COLO668 (cell line): ENCODE data around the gene TCEA2.
A peak's percentile ranks its signal among the peaks of the same experiment; 100 is the strongest.

Experiments
- DNase-seq: peaks from one replicate; lab custom pipeline; 2025; ENCODE audit not compliant: unreplicated experiment; lab: John Stamatoyannopoulos, UW

Gene TCEA2

GRCh38 chr20:64035066-64035932, 27.7 kb upstream of the TCEA2 start:
- no peak for DNase-seq

GRCh38 chr20:64035933-64036345, 27.1 kb upstream of the TCEA2 start, which contains the start of gene C20orf204:
Gene C20orf204 (plus strand): TSS chr20:64036182. CDS start chr20:64036324, 142 bp downstream.
- no peak for DNase-seq

- DNase-seq = no peak
Observed at GRCh38 chr20:64036346-64037198, 26.4 kb upstream of the TCEA2 start.

DNA sequence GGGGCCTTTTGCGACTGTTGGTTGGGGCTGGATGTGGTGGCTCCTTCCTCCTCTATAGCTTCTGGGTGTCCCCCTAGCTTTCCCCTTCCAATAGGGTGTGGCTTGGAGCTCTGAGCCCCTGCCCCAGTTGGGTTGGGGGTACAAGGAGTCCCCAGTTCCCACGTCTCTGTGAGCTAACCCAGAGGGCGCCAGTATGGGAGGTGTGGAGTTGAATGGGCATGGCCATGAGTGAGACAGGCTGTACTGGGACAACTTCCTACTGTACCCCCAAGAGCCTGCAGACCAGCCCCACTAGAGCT, 25.9 kb upstream of the TCEA2 start:
- no peak for DNase-seq

DNA sequence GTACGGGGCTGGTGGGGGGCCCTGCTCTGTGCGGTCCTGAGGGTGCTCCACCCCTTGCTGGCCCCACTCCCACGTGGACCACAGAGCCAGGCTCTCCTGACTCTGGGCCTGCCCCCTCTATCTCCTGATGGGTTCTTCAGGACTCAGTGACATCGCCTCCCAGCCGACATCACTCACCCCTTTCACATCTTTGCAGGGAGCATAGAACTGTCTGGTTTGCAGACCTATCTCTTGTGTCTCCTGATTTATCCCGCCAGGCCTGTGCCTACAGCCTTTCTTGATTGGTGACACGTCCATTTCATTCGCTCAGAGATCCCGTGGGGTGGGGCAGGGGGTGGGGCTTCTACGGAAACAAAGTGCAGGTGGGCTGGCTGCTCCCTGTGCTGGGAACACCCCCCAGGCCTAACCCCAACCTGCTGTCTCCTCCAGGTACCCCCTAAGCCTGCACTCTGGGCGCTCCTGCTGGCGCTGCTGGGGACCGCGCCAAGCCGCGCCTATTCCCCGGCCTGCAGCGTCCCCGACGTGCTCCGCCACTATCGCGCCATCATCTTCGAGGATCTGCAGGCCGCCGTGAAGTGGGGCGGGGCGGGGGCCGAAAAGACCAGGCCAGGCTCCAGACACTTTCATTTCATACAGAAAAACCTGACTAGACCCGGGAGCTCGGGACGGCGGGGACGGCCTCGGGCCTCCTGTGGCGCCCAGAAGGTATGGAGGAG, 25.3 kb upstream of the TCEA2 start:
- peak; percentile 14 for DNase-seq

DNA sequence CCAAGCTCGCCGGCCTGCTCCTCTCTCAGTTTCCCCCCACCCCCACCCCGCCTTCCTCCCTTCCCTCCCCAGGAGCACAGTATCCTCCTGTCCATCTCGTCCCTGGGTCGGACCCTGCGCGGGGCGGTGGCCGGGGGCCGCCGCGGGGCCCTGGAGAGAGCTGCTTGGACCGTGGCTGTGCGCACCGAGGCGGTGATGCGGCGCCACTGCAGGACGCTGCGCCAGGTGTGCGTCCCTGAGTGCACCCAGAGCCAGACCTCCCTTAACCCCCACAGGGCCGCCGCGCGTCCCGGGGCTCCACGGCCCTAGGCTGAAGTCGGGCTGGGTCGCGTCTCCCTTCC, 24.8 kb upstream of the TCEA2 start:
- DNase-seq = peak; percentile 78

DNA sequence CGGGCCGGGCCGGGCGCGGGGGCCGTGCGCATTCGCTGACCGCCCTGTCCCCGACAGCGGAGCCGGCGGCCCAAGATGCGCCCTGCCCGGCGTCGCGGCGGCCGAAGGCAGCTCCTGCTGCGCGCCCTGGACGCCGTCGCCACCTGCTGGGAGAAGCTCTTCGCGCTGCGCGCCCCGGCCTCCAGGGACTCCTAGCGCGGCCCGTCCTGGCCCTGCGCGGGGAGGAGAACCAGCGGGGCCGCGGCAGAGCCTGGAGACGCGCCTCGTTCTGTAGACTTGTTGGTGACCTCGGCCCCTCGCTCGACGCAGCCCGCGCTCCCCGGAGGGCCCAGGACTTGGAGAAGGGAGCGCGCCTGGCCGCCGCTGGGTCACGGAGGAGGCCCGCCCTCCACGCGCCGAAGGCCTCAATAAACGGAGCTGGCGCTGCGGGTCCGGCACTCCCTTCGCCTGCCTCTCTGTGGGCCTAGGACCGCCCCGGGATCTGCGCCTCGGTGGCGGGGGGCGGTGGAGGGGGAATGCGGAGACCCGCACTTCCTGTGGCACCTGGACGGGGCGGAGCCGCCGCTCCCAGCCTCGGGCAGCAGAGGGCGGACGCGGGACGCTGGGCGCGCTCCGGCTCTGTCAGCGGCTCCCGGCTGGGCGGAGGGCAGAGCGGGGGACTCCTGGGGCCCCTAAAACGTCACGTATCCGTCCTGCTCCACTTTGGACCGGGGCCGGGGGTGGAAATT, 24.3 kb upstream of the TCEA2 start:
- DNase-seq = peak; percentile 88

- DNase-seq = peak; percentile 31
Observed at GRCh38 chr20:64039293-64040160, 23.5 kb upstream of the TCEA2 start.

DNA sequence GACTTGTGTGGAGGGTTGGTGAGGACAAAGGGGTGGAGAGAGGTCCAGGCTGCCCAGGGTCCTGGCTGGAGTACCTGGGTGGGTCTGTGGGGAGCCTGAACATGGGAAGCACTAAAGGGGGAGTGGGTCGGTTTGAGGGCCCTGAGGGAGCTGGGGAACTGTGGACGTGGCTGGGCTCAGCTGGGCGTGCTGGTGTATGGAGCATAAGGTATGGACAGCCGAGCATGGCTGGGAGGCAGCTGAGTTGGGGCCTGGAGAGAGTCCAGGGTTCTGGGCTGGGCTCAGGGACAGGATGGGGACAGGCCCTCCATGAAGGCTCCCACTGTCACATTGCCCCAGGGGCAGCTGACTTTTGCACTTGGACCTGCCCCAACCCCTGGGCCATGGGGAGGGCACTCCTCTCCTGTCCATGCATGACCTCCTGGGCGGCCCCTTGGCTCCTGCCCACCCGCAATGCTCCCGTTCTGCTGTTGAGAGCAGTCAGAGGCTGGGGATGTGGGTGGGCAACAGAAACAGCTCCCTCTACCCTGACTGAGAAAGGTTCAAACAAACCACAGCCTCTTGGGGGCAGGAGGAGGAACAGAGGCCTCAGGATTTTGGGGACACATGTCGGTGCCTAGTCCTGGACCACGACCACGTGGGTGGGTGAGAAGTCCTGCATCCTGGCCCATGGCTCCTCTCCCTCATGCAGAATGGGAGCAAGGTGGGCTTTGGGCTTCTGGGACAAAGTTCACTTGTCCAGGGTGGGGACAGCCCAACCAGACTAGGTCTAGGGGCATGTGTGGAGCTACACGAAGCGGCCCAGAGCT, 22.6 kb upstream of the TCEA2 start:
- no peak for DNase-seq

DNA sequence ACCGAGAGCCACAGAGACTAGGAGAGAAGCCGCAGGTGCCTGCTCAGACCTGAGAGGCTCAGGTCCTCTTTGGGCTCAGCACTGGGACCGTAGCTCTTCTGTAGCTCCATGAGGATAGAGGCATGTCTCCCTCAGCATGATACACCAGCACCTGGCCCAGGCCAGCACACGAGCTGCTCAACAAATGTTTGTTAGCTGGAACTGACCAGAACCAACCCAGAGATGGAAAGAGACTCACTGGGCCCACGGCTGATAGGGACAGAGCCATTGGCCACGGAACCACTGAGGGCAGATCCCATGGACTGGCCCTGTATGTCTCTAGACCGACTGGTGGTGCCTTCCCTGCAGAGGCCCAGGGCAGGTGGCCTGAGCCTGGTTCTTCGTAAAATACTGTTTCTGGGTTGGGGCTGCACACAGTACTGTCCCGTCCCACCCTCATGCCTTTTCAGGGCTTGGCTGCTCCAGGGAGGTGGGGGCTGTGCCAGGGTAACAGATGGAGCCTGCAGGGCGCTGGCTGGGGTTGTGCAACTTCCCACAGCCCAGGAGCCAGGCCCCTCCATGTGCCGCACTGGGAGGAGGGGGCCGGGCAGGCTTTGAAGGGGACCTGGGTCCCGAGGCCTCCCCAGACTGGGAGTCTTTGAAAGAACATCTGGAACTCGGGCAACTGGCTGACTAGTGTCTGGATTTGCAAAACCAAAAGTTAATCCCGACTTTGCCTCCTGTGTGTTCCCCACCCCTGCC, 21.8 kb upstream of the TCEA2 start:
- DNase-seq = no peak

- DNase-seq = no peak
Observed at GRCh38 chr20:64041781-64042053, 21.3 kb upstream of the TCEA2 start.

DNA sequence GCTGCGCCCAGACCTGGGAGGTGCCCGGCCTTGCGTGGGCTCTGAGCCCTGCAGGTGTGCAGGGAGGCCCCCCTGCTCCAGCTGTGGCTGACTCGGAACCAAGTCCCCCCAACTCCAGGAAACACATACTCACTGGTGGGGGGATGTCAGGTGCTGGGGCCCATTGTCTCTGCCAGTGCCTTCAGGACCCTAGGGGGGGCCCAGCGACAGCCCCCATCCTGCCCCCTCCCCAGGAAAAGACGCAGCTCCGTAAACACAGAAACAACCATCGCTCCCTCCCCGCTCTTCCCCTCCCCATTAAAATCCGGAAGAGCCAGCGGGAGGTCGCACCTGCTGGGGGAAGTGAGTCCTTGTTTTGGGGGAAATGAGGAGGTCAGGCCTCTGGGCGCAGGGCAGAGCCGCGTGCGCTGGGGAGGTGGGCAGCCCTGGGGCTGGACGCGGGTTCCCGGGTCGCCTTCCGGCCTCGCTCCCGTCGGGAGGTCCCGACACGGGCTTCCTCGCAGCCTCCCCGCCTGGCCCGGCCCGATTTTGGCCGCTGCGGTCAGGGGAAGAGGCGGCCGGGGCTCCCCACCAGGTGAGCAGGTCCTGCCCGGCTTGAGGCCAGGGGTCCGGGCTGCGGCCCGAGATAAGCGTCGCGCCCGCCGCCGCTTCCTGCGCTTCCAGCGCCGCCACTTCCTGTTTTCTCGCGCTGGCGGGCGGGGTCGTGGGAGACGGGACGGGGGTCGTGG, 20.8 kb upstream of the TCEA2 start:
- DNase-seq = peak; percentile 23

DNA sequence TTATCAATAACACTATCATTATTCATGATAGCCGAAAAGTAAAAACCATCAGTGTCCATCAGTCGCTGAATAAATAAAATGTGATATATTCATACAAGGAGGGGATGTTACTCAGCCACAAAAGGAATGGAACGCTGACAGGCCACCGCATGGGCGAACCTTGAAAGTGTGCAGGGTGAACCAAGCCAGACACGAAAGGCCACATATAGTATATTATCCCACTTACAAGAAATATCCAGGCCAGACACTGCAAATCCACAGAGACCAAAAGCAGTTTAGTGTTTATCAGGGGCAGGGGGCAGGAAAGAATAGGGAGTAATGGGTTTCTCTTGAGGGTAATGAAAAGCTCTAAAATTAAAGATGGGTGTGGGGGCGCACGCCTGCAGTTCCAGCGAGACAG, 19.2 kb upstream of the TCEA2 start:
- no peak for DNase-seq

GRCh38 chr20:64044484-64045247, 18.3 kb upstream of the TCEA2 start:
- no peak for DNase-seq

- DNase-seq = no peak
Observed at GRCh38 chr20:64045346-64046011, 17.5 kb upstream of the TCEA2 start.

DNA sequence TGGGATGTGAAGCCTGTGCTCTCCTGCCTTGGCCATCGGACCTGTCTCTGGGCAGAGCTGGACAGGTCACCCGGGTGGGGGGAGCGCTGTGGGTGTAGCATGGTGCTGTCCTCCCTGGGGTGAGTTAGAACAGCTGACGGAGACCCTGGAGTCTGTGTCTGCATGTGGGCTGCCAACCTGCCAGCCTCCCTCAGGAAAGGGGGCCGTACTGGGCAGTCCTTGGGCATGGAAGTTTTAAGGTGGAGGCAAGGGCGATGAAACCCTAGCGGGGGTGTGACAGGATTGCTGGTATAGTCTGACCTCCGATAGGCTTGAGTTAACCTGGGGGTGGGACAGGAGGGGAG, 16.0 kb upstream of the TCEA2 start:
- DNase-seq = no peak

DNA sequence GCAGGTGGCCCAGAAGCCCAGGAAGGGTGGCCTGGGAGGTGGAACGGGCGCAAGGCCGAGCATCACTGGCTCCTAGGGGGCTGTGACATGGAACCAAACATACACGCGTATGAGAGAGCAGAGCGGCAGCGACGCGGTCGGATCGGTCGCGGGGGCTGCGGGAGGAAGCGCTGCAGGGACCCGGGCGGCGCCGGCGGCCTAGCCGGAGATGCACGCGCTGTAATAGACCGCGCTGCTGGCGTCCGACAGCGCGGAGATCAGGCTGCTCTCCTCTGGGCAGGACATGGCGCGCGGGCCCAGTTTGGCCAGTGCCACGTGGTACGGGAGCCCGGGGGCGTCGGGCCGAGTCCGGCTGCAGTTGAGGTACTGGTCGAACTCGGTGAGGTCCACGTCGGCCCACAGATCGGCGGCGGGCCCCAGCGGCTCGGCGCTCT, 15.0 kb upstream of the TCEA2 start:
- peak; percentile 43 for DNase-seq
